H1 (cell line): ENCODE data around the gene NEDD4.

Source experiments
- CBX5 ChIP-seq: fragments of 300-800, 300-1000 bp; sonication (generic); IDR thresholded peaks from 2 replicates; pipeline ENCODE4 v1.7.1; 2016; ENCODE audit warnings: antibody characterized with exemption, low read length, low read depth
- CTCF ChIP-seq, 3 experiments: IDR thresholded peaks; 1 replicate in 2 of 3; 2 replicates in 1 of 3; pipeline versions ENCODE4 v1.5.1 to v1.6.1; 2011; ENCODE audit warnings: low read length in 3 of 3, mild to moderate bottlenecking in 3 of 3, inconsistent platforms in 2 of 3, low read depth in 1 of 3, moderate library complexity in 1 of 3; ENCODE audit not compliant: insufficient read depth in 1 of 3; ENCODE audit errors: control extremely low read depth in 1 of 3
- TAF1 ChIP-seq: IDR thresholded peaks from 2 replicates; pipeline ENCODE4 v1.6.1; 2011; ENCODE audit warnings: mild to moderate bottlenecking, low read depth, low read length

- no peak for TF ChIP-seq CTCF (IDR thresholded peaks at IDR 0.05; ENCODE audit: control extremely low read depth in 1 of 3, insufficient read depth in 1 of 3, low read depth in 1 of 3, low read length in 3 of 3)
- TF ChIP-seq TAF1, result no peak
- TF ChIP-seq CBX5, result no peak
Measured at GRCh38 chr15:55981582-55982249, 11.7 kb downstream of the NEDD4 start.
